Cardiac fibroblast (primary cell): Measurements from ENCODE around the gene AGBL4.
A peak's percentile ranks its signal among the peaks of the same experiment; 100 is the strongest.

ENCODE experiments used
- DNase-seq, 2 donors: peaks; one replicate each; pipeline versions ENCODE4 v3.0.0 to v3.0.0-alpha.2; 2010; ENCODE audit warnings: low read depth in 2 of 2
- H3K4me3 ChIP-seq, 2 donors: replicated peaks in 1 of 2; 1 replicate in 1 of 2; 2 replicates in 1 of 2; pipeline ENCODE4 v1.5.1; 2011; ENCODE audit warnings: low read depth in 2 of 2, low read length in 2 of 2, mild to moderate bottlenecking in 2 of 2, moderate library complexity in 1 of 2
- TF ChIP-seq, protein P1 (sequence below): IDR thresholded peaks from one replicate; pipeline ENCODE4 v1.5.1; 2011; ENCODE audit warnings: low read depth, mild to moderate bottlenecking, low read length, inconsistent platforms

AGBL4 gene

DNA sequence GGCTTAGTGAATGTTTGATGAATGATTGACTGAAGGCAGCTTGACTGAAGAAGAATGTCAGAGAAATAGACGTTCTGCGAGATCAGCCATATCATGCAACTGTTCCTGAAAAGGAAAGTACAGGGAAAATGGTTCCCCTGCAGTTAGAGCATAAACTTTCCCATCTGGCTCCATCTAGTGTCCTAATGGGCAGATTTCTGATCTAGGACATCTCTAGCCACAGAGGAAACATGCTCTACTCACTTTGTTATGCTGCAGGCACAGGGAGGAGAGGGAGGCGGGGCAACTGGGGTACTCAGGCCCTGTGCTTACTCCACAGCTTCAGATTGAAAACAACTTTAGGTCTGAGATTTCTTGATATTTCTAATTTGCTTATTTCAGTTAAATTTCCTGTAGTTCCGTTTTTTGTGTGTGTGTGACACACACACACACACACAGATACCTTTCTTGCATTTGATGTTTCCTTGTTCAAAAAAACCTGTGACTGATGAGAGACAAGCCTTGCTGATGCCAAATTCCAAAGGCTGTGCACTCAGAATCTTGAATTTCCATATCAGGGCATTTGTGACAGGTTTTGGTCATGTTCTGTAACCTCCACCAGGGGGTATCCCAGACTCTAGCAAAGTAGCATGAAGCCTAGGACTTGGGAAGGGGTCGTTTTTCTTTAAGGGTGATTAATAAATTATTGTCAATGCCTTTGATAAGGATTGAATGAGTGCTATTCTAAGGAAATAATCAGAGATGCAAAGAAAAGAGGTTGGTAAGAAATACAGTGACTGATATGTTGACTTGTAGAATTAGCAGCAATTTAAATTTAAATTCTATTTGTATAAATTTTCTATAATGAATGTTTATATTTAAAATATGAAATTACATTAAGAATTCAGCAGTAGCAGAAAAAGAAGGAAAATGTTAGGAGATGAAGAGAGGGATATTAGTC is 1107.4 kb downstream of the AGBL4 start:
- TF ChIP-seq, protein P1, sequence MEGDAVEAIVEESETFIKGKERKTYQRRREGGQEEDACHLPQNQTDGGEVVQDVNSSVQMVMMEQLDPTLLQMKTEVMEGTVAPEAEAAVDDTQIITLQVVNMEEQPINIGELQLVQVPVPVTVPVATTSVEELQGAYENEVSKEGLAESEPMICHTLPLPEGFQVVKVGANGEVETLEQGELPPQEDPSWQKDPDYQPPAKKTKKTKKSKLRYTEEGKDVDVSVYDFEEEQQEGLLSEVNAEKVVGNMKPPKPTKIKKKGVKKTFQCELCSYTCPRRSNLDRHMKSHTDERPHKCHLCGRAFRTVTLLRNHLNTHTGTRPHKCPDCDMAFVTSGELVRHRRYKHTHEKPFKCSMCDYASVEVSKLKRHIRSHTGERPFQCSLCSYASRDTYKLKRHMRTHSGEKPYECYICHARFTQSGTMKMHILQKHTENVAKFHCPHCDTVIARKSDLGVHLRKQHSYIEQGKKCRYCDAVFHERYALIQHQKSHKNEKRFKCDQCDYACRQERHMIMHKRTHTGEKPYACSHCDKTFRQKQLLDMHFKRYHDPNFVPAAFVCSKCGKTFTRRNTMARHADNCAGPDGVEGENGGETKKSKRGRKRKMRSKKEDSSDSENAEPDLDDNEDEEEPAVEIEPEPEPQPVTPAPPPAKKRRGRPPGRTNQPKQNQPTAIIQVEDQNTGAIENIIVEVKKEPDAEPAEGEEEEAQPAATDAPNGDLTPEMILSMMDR = peak; percentile 56
- no peak overlapping the region for H3K4me3 ChIP-seq
- DNase-seq = peak; percentile 64 to 81

DNA sequence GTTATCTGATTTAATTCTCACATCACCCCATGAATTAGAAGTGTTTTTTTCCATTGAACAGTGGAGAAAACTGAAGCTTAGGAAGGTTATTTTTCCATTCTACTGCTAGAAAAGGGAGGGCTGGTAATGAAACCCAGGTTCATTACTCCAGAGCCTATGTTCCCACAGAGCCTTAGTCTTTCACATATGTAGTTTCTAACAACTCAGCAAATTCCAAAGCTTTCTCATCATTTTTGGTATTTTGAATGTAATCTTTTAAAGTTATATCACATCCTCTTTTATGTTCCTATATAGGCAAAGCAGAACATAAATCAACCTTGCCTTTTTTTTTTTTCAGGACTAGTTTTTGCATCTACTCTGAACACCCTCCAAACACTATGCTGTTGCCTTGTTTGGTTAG is 1115.1 kb downstream of the AGBL4 start:
- TF ChIP-seq, protein P1 = no peak
- no peak for DNase-seq
- H3K4me3 ChIP-seq = no peak overlapping the region

DNA sequence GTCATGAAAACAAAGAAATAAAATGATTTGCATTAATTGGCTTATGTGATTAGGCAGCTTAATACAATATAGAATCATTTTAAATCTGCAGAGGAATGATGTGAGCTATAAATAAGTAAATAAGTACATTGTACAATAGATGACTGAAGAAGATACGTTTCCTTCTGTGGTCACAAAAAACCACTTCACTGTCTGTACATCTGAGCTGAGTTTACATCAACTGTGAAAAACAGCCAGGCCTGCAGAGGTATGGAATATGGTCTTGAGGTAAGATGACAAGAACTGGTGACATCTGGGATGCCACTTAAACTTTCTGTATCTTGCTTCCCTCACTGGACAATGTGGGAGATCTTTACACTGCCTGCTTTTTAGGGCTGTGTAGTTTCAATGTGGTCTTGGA is 1117.0 kb downstream of the AGBL4 start:
- DNase-seq = no peak
- no peak overlapping the region for H3K4me3 ChIP-seq
- TF ChIP-seq, protein P1 = no peak

DNA sequence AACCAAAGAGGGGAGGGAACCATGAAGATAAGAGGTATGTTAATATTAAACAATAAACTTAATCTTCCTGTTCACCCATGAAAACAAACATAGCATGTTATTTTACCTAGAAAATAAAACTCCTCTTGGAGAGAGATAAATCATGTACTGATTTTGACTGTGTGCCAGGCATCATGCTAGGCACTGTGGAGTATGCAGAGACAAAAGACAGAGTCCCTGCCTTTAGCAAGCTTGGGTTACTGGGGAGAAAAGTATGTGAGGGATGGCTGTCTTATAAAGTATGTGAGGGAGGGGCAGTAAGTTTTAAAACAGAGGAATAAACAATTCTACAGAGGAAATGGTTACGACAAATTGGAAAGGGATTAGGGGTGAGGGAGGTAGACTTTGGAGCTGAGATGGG is 1117.6 kb downstream of the AGBL4 start:
- H3K4me3 ChIP-seq = no peak overlapping the region
- TF ChIP-seq, protein P1 = no peak
- DNase-seq = no peak

DNA sequence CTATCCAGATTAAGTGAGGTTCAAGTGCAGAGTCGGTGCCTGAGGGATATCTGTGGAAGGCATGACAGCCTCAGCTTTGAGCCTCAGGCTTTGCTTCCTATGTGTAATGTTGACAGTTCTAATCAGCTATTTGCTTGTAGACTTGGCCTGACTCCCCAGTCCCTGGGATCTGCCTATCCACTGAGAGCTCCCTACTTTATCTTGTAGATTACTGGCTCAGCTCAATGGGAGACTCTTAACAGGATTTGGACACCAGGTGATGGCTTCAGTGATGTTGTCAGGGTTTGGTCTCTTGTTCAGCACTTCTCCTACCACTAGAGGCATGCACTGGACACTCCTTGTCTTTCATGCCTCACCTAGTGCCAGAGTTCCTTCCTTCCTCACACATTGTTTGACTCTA is 1120.5 kb downstream of the AGBL4 start:
- no peak overlapping the region for H3K4me3 ChIP-seq
- TF ChIP-seq, protein P1 = no peak
- no peak for DNase-seq

DNA sequence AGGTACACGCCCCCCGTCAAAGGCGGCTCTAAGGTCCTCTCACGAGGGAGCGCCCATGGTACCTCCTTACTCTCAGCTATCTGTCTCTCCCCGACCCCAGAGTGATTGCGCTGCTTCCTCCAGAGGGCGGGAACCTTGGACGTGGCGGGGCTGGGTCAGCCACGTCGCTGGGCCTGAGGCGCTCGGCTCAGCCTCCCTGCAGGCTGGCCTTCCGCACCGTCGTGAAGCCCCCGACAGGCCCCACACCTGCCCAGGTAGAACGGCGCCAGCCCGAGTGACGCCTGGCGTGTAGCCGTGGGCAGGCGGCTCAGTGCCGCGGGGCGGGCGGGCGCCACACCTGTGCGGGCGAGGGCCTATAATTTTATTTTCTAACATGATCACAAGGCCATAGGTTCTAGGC is 1124.9 kb downstream of the AGBL4 start:
- TF ChIP-seq, protein P1 = no peak

More for the DNA sequence above, 1124.9 kb downstream of the AGBL4 start:
- H3K4me3 ChIP-seq = no peak overlapping the region
- DNase-seq = no peak
